Stomach (tissue), 4 donors: ENCODE measurements around the gene ITGB3BP.

Experiments used
- CTCF ChIP-seq, 7 experiments: fragments of 450-650 bp in 4 of 7; fragments of 200-600 bp in 3 of 7; sonication (generic) in 3 of 7; IDR thresholded peaks; one replicate each; pipeline ENCODE4 v1.5.1; 2016 to 2019; ENCODE audit warnings: antibody characterized with exemption in 7 of 7, control low read depth in 2 of 7, mild to moderate bottlenecking in 1 of 7
- POLR2AphosphoS5 ChIP-seq, 3 donors: sonication (generic); formaldehyde crosslinking; IDR thresholded peaks; one replicate each; pipeline ENCODE4 v1.6.1; 2016; ENCODE audit warnings: antibody characterized with exemption in 3 of 3

GRCh38 chr1:63533931-63534330 lies 10.9 kb upstream of the ITGB3BP start:
- TF ChIP-seq POLR2AphosphoS5 (IDR thresholded peaks at IDR 0.05) (no peak), CTCF (IDR thresholded peaks at IDR 0.05) (no peak)
